ENCODE measurements around the gene EMILIN1.

The EMILIN1 gene

GRCh38 chr2:27042159-27042661 lies 36.2 kb upstream of the EMILIN1 start:
- no peaks in the 10 kb centered on the region for H3K9me3 ChIP-seq (ENCODE audit: control insufficient read depth, low read length)
- 90 to 92% methylated on average over 8 to 9 of the region's 10 CpGs for WGBS, 2 experiments (ENCODE audit: insufficient coverage in 2 of 2)
- peaks cover 66% of the 10 kb centered on the region for H3K36me3 ChIP-seq (ENCODE audit: control insufficient read depth, insufficient read depth, low read length)
- H3K4me3 ChIP-seq (ENCODE audit: extremely low read depth, insufficient read depth, low read length, poor library complexity, severe bottlenecking): no peak overlapping the region
- H3K27ac ChIP-seq (ENCODE audit: low read depth, low read length, severe bottlenecking): no peak overlapping the region
- H3K4me1 ChIP-seq (ENCODE audit: control insufficient read depth, insufficient read depth, low read length, poor library complexity, severe bottlenecking): no peaks in the 10 kb centered on the region

- H3K36me3 ChIP-seq (ENCODE audit: control insufficient read depth, insufficient read depth, low read length): peaks cover 57% of the 10 kb centered on the region
- no peaks in the 10 kb centered on the region for H3K9me3 ChIP-seq (ENCODE audit: control insufficient read depth, low read length)
- H3K27ac ChIP-seq (ENCODE audit: low read depth, low read length, severe bottlenecking): no peak overlapping the region
- WGBS, 2 experiments (ENCODE audit: insufficient coverage in 2 of 2): 88 to 96% methylated on average over 4 to 5 of the region's 7 CpGs
- H3K4me3 ChIP-seq (ENCODE audit: extremely low read depth, insufficient read depth, low read length, poor library complexity, severe bottlenecking): no peak overlapping the region
- no peaks in the 10 kb centered on the region for H3K4me1 ChIP-seq (ENCODE audit: control insufficient read depth, insufficient read depth, low read length, poor library complexity, severe bottlenecking)
Observed at GRCh38 chr2:27042985-27043634, 35.3 kb upstream of the EMILIN1 start.

GRCh38 chr2:27049422-27050280 lies 28.8 kb upstream of the EMILIN1 start:
- Histone ChIP-seq H3K4me1 (ENCODE audit: control insufficient read depth, insufficient read depth, low read length, poor library complexity, severe bottlenecking) (peaks cover 16% of the 10 kb centered on the region), H3K4me3 (ENCODE audit: extremely low read depth, insufficient read depth, low read length, poor library complexity, severe bottlenecking) (peak overlapping the region; percentile 87), H3K27ac (ENCODE audit: low read depth, low read length, severe bottlenecking) (peak overlapping the region; percentile 88), H3K36me3 (ENCODE audit: control insufficient read depth, insufficient read depth, low read length) (peaks cover 15% of the 10 kb centered on the region), H3K9me3 (ENCODE audit: control insufficient read depth, low read length) (no peaks in the 10 kb centered on the region)
- WGBS, 2 experiments (ENCODE audit: insufficient coverage in 2 of 2): 12 to 13% methylated on average over 45 to 50 of the region's 52 CpGs

GRCh38 chr2:27050281-27050995 lies 28.0 kb upstream of the EMILIN1 start:
- Histone ChIP-seq H3K27ac (ENCODE audit: low read depth, low read length, severe bottlenecking) (peak overlapping the region; percentile 88), H3K4me3 (ENCODE audit: extremely low read depth, insufficient read depth, low read length, poor library complexity, severe bottlenecking) (peak overlapping the region; percentile 87), H3K9me3 (ENCODE audit: control insufficient read depth, low read length) (no peaks in the 10 kb centered on the region), H3K36me3 (ENCODE audit: control insufficient read depth, insufficient read depth, low read length) (peaks cover 23% of the 10 kb centered on the region), H3K4me1 (ENCODE audit: control insufficient read depth, insufficient read depth, low read length, poor library complexity, severe bottlenecking) (peaks cover 16% of the 10 kb centered on the region)
- WGBS, 2 experiments (ENCODE audit: insufficient coverage in 2 of 2): 0% methylated on average over 34 to 40 of the region's 48 CpGs

GRCh38 chr2:27050996-27051901 lies 27.2 kb upstream of the EMILIN1 start, which contains the start of gene AGBL5:
Gene AGBL5 (plus strand): TSS chr2:27051668. CDS start chr2:27052959, 1,291 bp downstream.
- H3K9me3 ChIP-seq (ENCODE audit: control insufficient read depth, low read length): no peaks in the 10 kb centered on the region
- H3K4me1 ChIP-seq (ENCODE audit: control insufficient read depth, insufficient read depth, low read length, poor library complexity, severe bottlenecking): peaks cover 16% of the 10 kb centered on the region
- H3K36me3 ChIP-seq (ENCODE audit: control insufficient read depth, insufficient read depth, low read length): peaks cover 31% of the 10 kb centered on the region
- H3K27ac ChIP-seq (ENCODE audit: low read depth, low read length, severe bottlenecking): peak within 1 kb of the TSS; percentile 88
- H3K4me3 ChIP-seq (ENCODE audit: extremely low read depth, insufficient read depth, low read length, poor library complexity, severe bottlenecking): peak within 1 kb of the TSS; percentile 87
- WGBS, 2 experiments (ENCODE audit: insufficient coverage in 2 of 2): 0% methylated on average over 52 to 55 of the region's 67 CpGs

GRCh38 chr2:27051902-27052645 lies 26.3 kb upstream of the EMILIN1 start:
- 0 to 5% methylated on average over 12 to 16 of the region's 24 CpGs for WGBS, 2 experiments (ENCODE audit: insufficient coverage in 2 of 2)
- peak overlapping the region; percentile 88 for H3K27ac ChIP-seq (ENCODE audit: low read depth, low read length, severe bottlenecking)
- H3K36me3 ChIP-seq (ENCODE audit: control insufficient read depth, insufficient read depth, low read length): peaks cover 39% of the 10 kb centered on the region
- no peaks in the 10 kb centered on the region for H3K9me3 ChIP-seq (ENCODE audit: control insufficient read depth, low read length)
- H3K4me1 ChIP-seq (ENCODE audit: control insufficient read depth, insufficient read depth, low read length, poor library complexity, severe bottlenecking): peaks cover 16% of the 10 kb centered on the region
- peak overlapping the region; percentile 87 for H3K4me3 ChIP-seq (ENCODE audit: extremely low read depth, insufficient read depth, low read length, poor library complexity, severe bottlenecking)

- H3K4me3 ChIP-seq (ENCODE audit: extremely low read depth, insufficient read depth, low read length, poor library complexity, severe bottlenecking): no peak overlapping the region
- H3K27ac ChIP-seq (ENCODE audit: low read depth, low read length, severe bottlenecking): no peak overlapping the region
- 89 to 100% methylated on average over 8 to 11 of the region's 11 CpGs for WGBS, 2 experiments (ENCODE audit: insufficient coverage in 2 of 2)
- peaks cover 16% of the 10 kb centered on the region for H3K4me1 ChIP-seq (ENCODE audit: control insufficient read depth, insufficient read depth, low read length, poor library complexity, severe bottlenecking)
- H3K9me3 ChIP-seq (ENCODE audit: control insufficient read depth, low read length): no peaks in the 10 kb centered on the region
- peaks cover 50% of the 10 kb centered on the region for H3K36me3 ChIP-seq (ENCODE audit: control insufficient read depth, insufficient read depth, low read length)
Observed at GRCh38 chr2:27053321-27053720, 25.1 kb upstream of the EMILIN1 start.

- Histone ChIP-seq H3K9me3 (ENCODE audit: control insufficient read depth, low read length) (no peaks in the 10 kb centered on the region), H3K4me1 (ENCODE audit: control insufficient read depth, insufficient read depth, low read length, poor library complexity, severe bottlenecking) (peaks cover 16% of the 10 kb centered on the region), H3K4me3 (ENCODE audit: extremely low read depth, insufficient read depth, low read length, poor library complexity, severe bottlenecking) (no peak overlapping the region), H3K36me3 (ENCODE audit: control insufficient read depth, insufficient read depth, low read length) (peaks cover 55% of the 10 kb centered on the region), H3K27ac (ENCODE audit: low read depth, low read length, severe bottlenecking) (no peak overlapping the region)
- WGBS, 2 experiments (ENCODE audit: insufficient coverage in 2 of 2): 81 to 83% methylated on average over 6 to 8 of the region's 8 CpGs
Observed at GRCh38 chr2:27053776-27054175, 24.6 kb upstream of the EMILIN1 start.

- Histone ChIP-seq H3K27ac (ENCODE audit: low read depth, low read length, severe bottlenecking) (no peak overlapping the region), H3K4me3 (ENCODE audit: extremely low read depth, insufficient read depth, low read length, poor library complexity, severe bottlenecking) (no peak overlapping the region), H3K4me1 (ENCODE audit: control insufficient read depth, insufficient read depth, low read length, poor library complexity, severe bottlenecking) (peaks cover 8% of the 10 kb centered on the region), H3K36me3 (ENCODE audit: control insufficient read depth, insufficient read depth, low read length) (peaks cover 64% of the 10 kb centered on the region), H3K9me3 (ENCODE audit: control insufficient read depth, low read length) (no peaks in the 10 kb centered on the region)
- WGBS, 2 experiments (ENCODE audit: insufficient coverage in 2 of 2): 94% methylated on average over 8 to 11 of the region's 11 CpGs
Observed at GRCh38 chr2:27054721-27055120, 23.7 kb upstream of the EMILIN1 start.
